ENCODE measurements around the gene EFNA3.

DNA sequence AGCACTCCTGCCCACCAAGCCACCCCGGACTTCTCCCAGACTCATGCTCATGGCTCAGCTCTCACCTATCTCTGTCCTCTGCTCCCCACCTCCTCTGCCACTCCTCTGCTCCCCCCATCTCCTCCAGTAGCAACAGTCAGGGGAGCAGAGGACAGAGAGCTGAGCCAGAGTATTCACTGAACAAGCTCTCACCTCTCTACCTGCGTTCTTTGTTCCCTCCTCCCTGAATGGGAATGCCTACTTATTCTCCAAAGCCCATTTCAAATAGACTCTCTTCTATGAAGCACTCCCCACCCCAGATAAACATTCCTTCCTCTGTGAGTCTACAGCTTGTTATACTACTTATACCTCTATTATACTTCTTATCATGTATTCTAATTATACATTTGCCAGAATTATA, 42.6 kb downstream of the EFNA3 start:
- TF ChIP-seq CTCF (IDR thresholded peaks at IDR 0.05) (no peak), ELF4 (CRISPR knock-in tag; IDR thresholded peaks at IDR 0.05; ENCODE audit: low read depth) (no peak), RELA (CRISPR knock-in tag; IDR thresholded peaks at IDR 0.05; ENCODE audit: borderline replicate concordance) (no peak), ATF2 (CRISPR knock-in tag; IDR thresholded peaks at IDR 0.05; ENCODE audit: borderline replicate concordance, low read depth) (no peak), E2F1 (CRISPR knock-in tag; IDR thresholded peaks at IDR 0.05) (no peak), ZNF232 (CRISPR knock-in tag; IDR thresholded peaks at IDR 0.05) (no peak), USF2 (CRISPR knock-in tag; IDR thresholded peaks at IDR 0.05) (no peak), ATF1 (CRISPR knock-in tag; IDR thresholded peaks at IDR 0.05) (no peak), TEAD4 (CRISPR knock-in tag; IDR thresholded peaks at IDR 0.05) (no peak), FOXK1 (CRISPR knock-in tag; IDR thresholded peaks at IDR 0.05) (no peak), ATF3 (CRISPR knock-in tag; conservative IDR thresholded peaks at IDR 0.05) (no peak)
